H9 (cell line): ENCODE results near the gene PTP4A2. TPM values are rescaled to one million over a fixed set of nuclear protein-coding genes. Genes with fewer than 3 reads are reported as not detected.

Experiments used
- DNase-seq: peaks from one replicate; pipeline ENCODE4 v3.0.0-alpha.2; 2017
- H2AFZ ChIP-seq: one replicate; pipeline ENCODE4 v1.6.1; 2013; ENCODE audit warnings: mild to moderate bottlenecking, low read length, control low read depth, moderate library complexity
- H2AK5ac ChIP-seq: 2 replicates; pipeline ENCODE4 v1.6.1; 2013; ENCODE audit warnings: low read length, control low read depth, mixed read lengths; ENCODE audit not compliant: insufficient read length
- H2BK120ac ChIP-seq: one replicate; pipeline ENCODE4 v1.6.1; 2013; ENCODE audit warnings: low read depth, mild to moderate bottlenecking, low read length, control low read depth, inconsistent platforms; ENCODE audit not compliant: poor library complexity, severe bottlenecking
- H2BK12ac ChIP-seq: 2 replicates; pipeline ENCODE4 v1.6.1; 2013; ENCODE audit warnings: low read length, control low read depth, mixed read lengths, low read depth; ENCODE audit not compliant: insufficient read length
- H2BK15ac ChIP-seq: 2 replicates; pipeline ENCODE4 v1.6.1; 2013; ENCODE audit warnings: low read depth, low read length, control low read depth
- H2BK20ac ChIP-seq: one replicate; pipeline ENCODE4 v1.6.1; 2013; ENCODE audit warnings: low read depth, mild to moderate bottlenecking, low read length, control low read depth, inconsistent platforms; ENCODE audit not compliant: poor library complexity, severe bottlenecking
- H2BK5ac ChIP-seq: 2 replicates; pipeline ENCODE4 v1.6.1; 2013; ENCODE audit warnings: low read length, control low read depth, mixed read lengths; ENCODE audit not compliant: insufficient read length
- H3K14ac ChIP-seq: 2 replicates; pipeline ENCODE4 v1.6.1; 2013; ENCODE audit warnings: low read length, control low read depth; ENCODE audit not compliant: insufficient read depth
- H3K18ac ChIP-seq: 2 replicates; pipeline ENCODE4 v1.6.1; 2013; ENCODE audit warnings: low read depth, mild to moderate bottlenecking, mixed read lengths, low read length, control low read depth; ENCODE audit not compliant: insufficient read length
- H3K23ac ChIP-seq: 2 replicates; pipeline ENCODE4 v1.6.1; 2013; ENCODE audit warnings: low read length, control low read depth, mixed read lengths, low read depth; ENCODE audit not compliant: insufficient read length
- H3K23me2 ChIP-seq: 2 replicates; pipeline ENCODE4 v1.6.1; 2013; ENCODE audit warnings: low read depth, mild to moderate bottlenecking, mixed read lengths, low read length, control low read depth; ENCODE audit not compliant: insufficient read length, poor library complexity, severe bottlenecking
- H3K27ac ChIP-seq: 2 replicates; pipeline ENCODE4 v1.5.1; 2013; ENCODE audit warnings: low read length, control low read depth, mixed read lengths, low read depth; ENCODE audit not compliant: insufficient read length
- H3K27me3 ChIP-seq: 2 replicates; pipeline ENCODE4 v1.6.1; 2013; ENCODE audit warnings: low read length, control low read depth, inconsistent platforms; ENCODE audit not compliant: insufficient read depth
- H3K4ac ChIP-seq: 2 replicates; pipeline ENCODE4 v1.6.1; 2013; ENCODE audit warnings: low read depth, mild to moderate bottlenecking, control low read depth, inconsistent platforms, low read length, moderate library complexity
- H3K4me1 ChIP-seq: 2 replicates; pipeline ENCODE4 v1.6.1; 2013; ENCODE audit warnings: low read length, control low read depth, inconsistent platforms; ENCODE audit not compliant: insufficient read depth
- H3K4me2 ChIP-seq: 2 replicates; pipeline ENCODE4 v1.6.1; 2013; ENCODE audit warnings: low read length, control low read depth, mixed read lengths; ENCODE audit not compliant: insufficient read length, insufficient read depth
- H3K56ac ChIP-seq: 2 replicates; pipeline ENCODE4 v1.6.1; 2013; ENCODE audit warnings: low read depth, mild to moderate bottlenecking, mixed read lengths, low read length, control low read depth; ENCODE audit not compliant: insufficient read length
- H3K79me1 ChIP-seq: 2 replicates; pipeline ENCODE4 v1.6.1; 2013; ENCODE audit warnings: low read depth, mild to moderate bottlenecking, moderate library complexity, low read length, control low read depth, inconsistent platforms; ENCODE audit not compliant: insufficient read depth, poor library complexity, severe bottlenecking
- H3K79me2 ChIP-seq: 2 replicates; pipeline ENCODE4 v1.6.1; 2013; ENCODE audit warnings: low read length, control low read depth, inconsistent platforms; ENCODE audit not compliant: insufficient read depth
- H3K9ac ChIP-seq: 2 replicates; pipeline ENCODE4 v1.6.1; 2013; ENCODE audit warnings: low read length, control low read depth, mixed read lengths; ENCODE audit not compliant: insufficient read length; ENCODE audit errors: extremely low read depth
- H3K9me3 ChIP-seq: one replicate; pipeline ENCODE4 v1.6.1; 2013; ENCODE audit warnings: low read depth, low read length, inconsistent platforms; ENCODE audit not compliant: control insufficient read depth
- H3T11ph ChIP-seq: one replicate; pipeline ENCODE4 v1.6.1; 2013; ENCODE audit warnings: mild to moderate bottlenecking, low read length, control low read depth, inconsistent platforms
- H4K20me1 ChIP-seq: one replicate; pipeline ENCODE4 v1.6.1; 2013; ENCODE audit not compliant: control insufficient read depth, insufficient read length, insufficient read depth
- H4K5ac ChIP-seq: 2 replicates; pipeline ENCODE4 v1.6.1; 2013; ENCODE audit warnings: low read depth, mild to moderate bottlenecking, mixed read lengths, low read length, control low read depth; ENCODE audit not compliant: insufficient read length
- H4K8ac ChIP-seq: replicated peaks from 2 replicates; pipeline ENCODE4 v1.6.1; 2013; ENCODE audit warnings: low read length, control low read depth, mixed read lengths, low read depth; ENCODE audit not compliant: insufficient read length
- H4K91ac ChIP-seq: 2 replicates; pipeline ENCODE4 v1.6.1; 2013; ENCODE audit warnings: low read depth, mild to moderate bottlenecking, moderate library complexity, mixed read lengths, low read length, control low read depth; ENCODE audit not compliant: insufficient read length
- H3K27ac Mint-ChIP-seq, 3 experiments: 2 replicates in 2 of 3; 3 replicates in 1 of 3; pipeline ENCODE4 v1.8.0; 2020 to 2021; ENCODE audit warnings: mixed read lengths in 3 of 3, mild to moderate bottlenecking in 1 of 3, moderate library complexity in 1 of 3
- H3K27me3 Mint-ChIP-seq: 2 replicates; pipeline ENCODE4 v1.8.0; 2021; ENCODE audit warnings: low read depth, mild to moderate bottlenecking, moderate library complexity, mixed read lengths
- H3K36me3 Mint-ChIP-seq, 3 experiments: 2 replicates in 2 of 3; 3 replicates in 1 of 3; pipeline ENCODE4 v1.8.0; 2020 to 2021; ENCODE audit warnings: low read depth in 3 of 3, mixed read lengths in 3 of 3; ENCODE audit not compliant: insufficient read depth in 1 of 3
- H3K4me1 Mint-ChIP-seq, 2 experiments: 2 replicates each; pipeline ENCODE4 v1.8.0; 2020; ENCODE audit warnings: mixed read lengths in 2 of 2
- H3K4me3 Mint-ChIP-seq, 2 experiments: 2 replicates in 1 of 2; 3 replicates in 1 of 2; pipeline ENCODE4 v1.8.0; 2020 to 2021; ENCODE audit warnings: mild to moderate bottlenecking in 2 of 2, mixed read lengths in 2 of 2, moderate library complexity in 1 of 2
- H3K9me3 Mint-ChIP-seq, 2 experiments: 2 replicates in 1 of 2; 3 replicates in 1 of 2; pipeline ENCODE4 v1.8.0; 2020; ENCODE audit warnings: mild to moderate bottlenecking in 2 of 2, mixed read lengths in 2 of 2, moderate library complexity in 1 of 2
- CTCF ChIP-seq: fragments of 200-600 bp; sonication (generic); conservative IDR thresholded peaks from 3 replicates; pipeline ENCODE4 v1.8.0; 2021; ENCODE audit warnings: antibody characterized with exemption, mild to moderate bottlenecking
- WGBS: extraction: QIAGEN DNeasy Blood & Tissue Kit; methylation state at CpG from one replicate; pipeline ENCODE4 v1.1.7; 2013; ENCODE audit warnings: missing lambda C conversion rate, low lambda C conversion rate, mixed read lengths; ENCODE audit not compliant: insufficient read length; ENCODE audit errors: extremely low coverage; 5-methylcytosine and 5-hydroxymethylcytosine counted together
- total RNA-seq: library from RNA; stranded (reverse); gene quantifications from 2 replicates; pipeline ENCODE4 v1.2.1, GENCODE V29; 2021

The PTP4A2 gene
- total RNA-seq, 1 experiment from 2014 or later: 192 TPM

DNA sequence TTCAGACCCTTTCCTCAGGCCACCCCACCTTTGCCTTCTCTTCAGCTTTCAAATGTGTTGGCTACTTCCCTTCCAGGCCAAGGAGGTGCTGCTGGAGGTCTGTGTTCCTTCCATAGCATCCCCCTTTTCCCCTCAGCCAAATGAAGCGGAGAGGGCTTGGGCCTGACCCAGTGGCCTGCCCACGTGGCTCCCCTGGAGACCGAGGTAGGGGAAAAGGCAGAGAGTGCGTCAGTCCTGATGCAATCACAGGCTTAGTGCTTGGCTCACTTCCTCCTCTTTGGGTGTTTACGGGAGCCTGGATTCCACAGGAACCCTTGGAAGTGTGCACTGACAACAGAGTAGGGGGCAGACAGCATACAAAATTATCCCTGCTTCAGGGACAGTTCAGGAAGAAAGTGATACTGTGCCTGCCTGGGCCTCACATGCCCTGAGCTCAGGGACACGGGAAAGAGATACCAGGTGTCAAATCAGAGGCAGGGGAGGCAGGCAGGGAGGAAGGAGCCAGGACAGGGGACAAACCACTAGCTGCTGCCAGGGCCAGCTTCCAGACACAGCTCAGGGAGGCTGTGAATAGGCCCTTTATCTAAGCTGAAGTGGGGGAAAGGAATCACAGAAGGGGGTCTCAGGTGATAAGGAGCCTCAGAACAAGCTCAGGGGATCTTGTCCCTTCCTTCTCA lies 16.6 kb upstream of the PTP4A2 start:
- Histone ChIP-seq H3K23ac (no peak overlapping the region), H3K23me2 (no peaks in the 10 kb centered on the region), H4K8ac (no peak overlapping the region), H4K20me1 (no peaks in the 10 kb centered on the region), H2AK5ac (no peak overlapping the region), H3K14ac (peak overlapping the region; percentile 47), H4K5ac (no peak overlapping the region), H3K4me1 (peaks cover 4% of the 10 kb centered on the region; the same call in 1 of the 2 replicates), H3K27ac (no peak overlapping the region), H2BK120ac (no peak overlapping the region), H3K9ac (no peak overlapping the region), H4K91ac (no peak overlapping the region), H3K4me2 (no peak overlapping the region), H3K18ac (peak overlapping the region; percentile 78), H2BK15ac (no peak overlapping the region), H2BK20ac (no peak overlapping the region), H3K9me3 (no peaks in the 10 kb centered on the region), H3K27me3 (no peaks in the 10 kb centered on the region), H2BK5ac (no peak overlapping the region), H3K79me1 (no peaks in the 10 kb centered on the region), H2AFZ (peak overlapping the region; percentile 76), H3K4ac (no peak overlapping the region), H3K56ac (no peak overlapping the region), H3K79me2 (no peaks in the 10 kb centered on the region), H2BK12ac (no peak overlapping the region), H3T11ph (no peak overlapping the region)
- H3K27ac Mint-ChIP-seq: peak overlapping the region; percentile 87 to 92 (median 90)
- no peak for TF ChIP-seq CTCF
- no peaks in the 10 kb centered on the region for H3K27me3 Mint-ChIP-seq
- H3K4me1 Mint-ChIP-seq: peaks cover 34 to 48% of the 10 kb centered on the region in 2 experiments
- H3K9me3 Mint-ChIP-seq: no peaks in the 10 kb centered on the region
- peak; percentile 38 for DNase-seq
- WGBS: no CpG with 5 or more reads among the region's 6 CpGs
- H3K36me3 Mint-ChIP-seq: no peaks in the 10 kb centered on the region
- no peak overlapping the region; a peak in 1 of 5 replicates for H3K4me3 Mint-ChIP-seq
